Dendritic cell treated with granulocyte-macrophage colony-stimulating factor and Interleukin-4, amounts not matched to agents 40 ng/mL and 50 ng/mL, for 4 days (primary cell): ENCODE measurements around the gene MDK.

Source experiments
- H3K27ac Mint-ChIP-seq: one replicate; pipeline ENCODE4 v1.8.0; 2022; ENCODE audit warnings: mild to moderate bottlenecking, mixed read lengths
- H3K27me3 Mint-ChIP-seq: one replicate; pipeline ENCODE4 v1.8.0; 2022; ENCODE audit warnings: mild to moderate bottlenecking, mixed read lengths
- H3K36me3 Mint-ChIP-seq: one replicate; pipeline ENCODE4 v1.8.0; 2022; ENCODE audit warnings: low read depth, mixed read lengths
- H3K4me1 Mint-ChIP-seq: one replicate; pipeline ENCODE4 v1.8.0; 2022; ENCODE audit warnings: low read depth, mixed read lengths
- H3K4me3 Mint-ChIP-seq: one replicate; pipeline ENCODE4 v1.8.0; 2022; ENCODE audit warnings: mild to moderate bottlenecking, moderate library complexity, mixed read lengths
- H3K9me3 Mint-ChIP-seq: one replicate; pipeline ENCODE4 v1.8.0; 2022; ENCODE audit warnings: mixed read lengths
- intact Hi-C: fragments of 100-400 bp; cut with micrococcal nuclease; formaldehyde crosslinking; loops from one replicate; pipeline ENCODE4 v1.15.0; 2022

Gene MDK

DNA sequence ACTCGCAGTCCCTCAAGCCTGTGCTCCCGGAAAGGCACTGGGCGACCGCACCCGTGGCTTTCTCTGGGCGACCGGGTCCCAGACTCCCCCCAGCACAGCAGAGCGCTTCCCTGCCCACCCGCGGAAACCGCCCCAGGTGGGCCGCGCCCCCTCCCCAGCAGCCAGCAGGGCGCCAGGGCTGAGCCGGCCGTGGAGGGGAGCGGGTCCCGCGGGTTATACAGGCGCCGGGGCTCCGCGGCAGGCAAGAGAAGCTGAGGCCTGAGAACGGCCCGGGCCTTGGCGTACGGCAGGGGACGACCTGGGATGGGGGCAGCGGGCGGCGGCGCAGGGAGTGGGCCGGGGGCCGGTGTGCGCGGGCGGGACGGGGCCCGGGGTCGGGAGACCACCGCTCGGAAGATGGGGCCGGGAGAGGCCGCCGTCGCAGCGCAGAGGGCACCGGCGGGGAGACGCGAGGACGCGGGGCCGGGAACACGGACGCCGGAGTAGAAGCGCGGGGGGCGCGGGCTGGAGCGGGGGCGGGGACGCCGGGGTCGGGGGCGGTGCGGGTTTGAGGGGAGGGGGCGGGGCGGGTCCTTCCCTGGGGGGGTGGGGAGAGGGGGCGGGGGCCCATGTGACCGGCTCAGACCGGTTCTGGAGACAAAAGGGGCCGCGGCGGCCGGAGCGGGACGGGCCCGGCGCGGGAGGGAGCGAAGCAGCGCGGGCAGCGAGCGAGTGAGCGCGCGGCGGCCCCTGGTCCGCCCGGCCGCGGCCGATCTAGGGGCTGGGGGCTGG, at the start of gene MDK:
MDK (plus strand) TSS at position 622 of the 771 bp plus-strand sequence. CDS start 389 bp downstream, outside the sequence.
- H3K36me3 Mint-ChIP-seq, result peaks cover 39% of the 10 kb centered on the region
- peaks cover 33% of the 10 kb centered on the region for H3K4me1 Mint-ChIP-seq
- H3K27me3 Mint-ChIP-seq, result peaks cover 52% of the 10 kb centered on the region
- peak within 1 kb of the TSS; percentile 81 for H3K4me3 Mint-ChIP-seq
- peak within 1 kb of the TSS; percentile 60 for H3K27ac Mint-ChIP-seq
- intact Hi-C loops, result no loop called here
- H3K9me3 Mint-ChIP-seq, result no peaks in the 10 kb centered on the region

- Mint-ChIP-seq H3K4me3 (peak overlapping the region; percentile 63), H3K27ac (peak overlapping the region; percentile 32), H3K4me1 (peaks cover 73% of the 10 kb centered on the region), H3K9me3 (no peaks in the 10 kb centered on the region), H3K27me3 (peaks cover 69% of the 10 kb centered on the region), H3K36me3 (no peaks in the 10 kb centered on the region)
- intact Hi-C loops, result no loop called here
Measured at GRCh38 chr11:46332093-46332567, 49.3 kb upstream of the MDK start.

DNA sequence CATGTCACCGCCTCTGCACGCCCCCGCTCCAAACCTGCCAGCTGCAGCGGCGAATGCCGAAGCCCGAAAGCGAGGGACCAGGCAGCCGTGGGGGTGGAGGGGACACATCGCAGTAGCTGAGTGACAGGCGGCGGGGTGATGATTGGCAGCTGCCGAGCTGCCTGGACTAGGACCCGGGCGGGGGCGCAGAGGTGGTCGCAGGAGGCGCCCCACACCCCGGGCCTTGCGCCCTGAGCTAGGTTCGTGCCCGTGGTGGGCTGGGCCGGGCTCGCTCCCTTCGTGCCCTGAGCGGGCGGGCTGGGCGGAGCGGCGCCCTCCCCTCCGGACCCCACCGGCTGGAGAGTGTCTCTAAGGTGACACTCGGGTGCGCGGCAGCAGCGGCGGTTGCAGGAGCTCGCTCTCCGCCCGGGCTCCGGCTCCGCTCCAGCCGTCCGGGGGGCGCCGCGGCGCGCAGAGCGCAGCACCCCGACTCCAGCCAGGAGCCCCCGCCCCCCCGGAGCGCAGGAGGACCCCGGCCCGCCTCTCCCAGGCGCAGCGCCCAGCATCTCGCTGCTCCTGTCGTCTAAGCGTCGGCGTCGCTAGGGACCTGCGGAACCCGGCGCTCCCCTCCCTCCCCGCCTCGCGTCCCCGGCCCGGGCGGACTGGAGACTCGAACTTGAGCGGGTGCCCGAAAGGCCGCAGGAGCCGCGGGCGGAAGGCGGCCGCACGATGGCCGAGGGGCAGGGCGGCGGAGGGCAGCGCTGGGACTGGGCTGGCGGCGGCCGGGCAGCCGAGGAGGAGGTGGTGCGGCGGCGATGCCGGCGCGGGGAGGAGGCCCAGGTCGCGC, 48.7 kb upstream of the MDK start:
- Mint-ChIP-seq H3K27ac (peak overlapping the region; percentile 32), H3K4me1 (peaks cover 79% of the 10 kb centered on the region), H3K36me3 (no peaks in the 10 kb centered on the region), H3K9me3 (no peaks in the 10 kb centered on the region), H3K27me3 (peaks cover 67% of the 10 kb centered on the region), H3K4me3 (peak overlapping the region; percentile 66)
- intact Hi-C loops, result no loop called here

GRCh38 chr11:46333394-46333947, 48.0 kb upstream of the MDK start:
- H3K4me3 Mint-ChIP-seq, result peak overlapping the region; percentile 66
- no peaks in the 10 kb centered on the region for H3K9me3 Mint-ChIP-seq
- peaks cover 86% of the 10 kb centered on the region for H3K4me1 Mint-ChIP-seq
- no peaks in the 10 kb centered on the region for H3K36me3 Mint-ChIP-seq
- intact Hi-C loops, result no loop called here
- H3K27me3 Mint-ChIP-seq, result peaks cover 63% of the 10 kb centered on the region
- H3K27ac Mint-ChIP-seq, result peak overlapping the region; percentile 32

DNA sequence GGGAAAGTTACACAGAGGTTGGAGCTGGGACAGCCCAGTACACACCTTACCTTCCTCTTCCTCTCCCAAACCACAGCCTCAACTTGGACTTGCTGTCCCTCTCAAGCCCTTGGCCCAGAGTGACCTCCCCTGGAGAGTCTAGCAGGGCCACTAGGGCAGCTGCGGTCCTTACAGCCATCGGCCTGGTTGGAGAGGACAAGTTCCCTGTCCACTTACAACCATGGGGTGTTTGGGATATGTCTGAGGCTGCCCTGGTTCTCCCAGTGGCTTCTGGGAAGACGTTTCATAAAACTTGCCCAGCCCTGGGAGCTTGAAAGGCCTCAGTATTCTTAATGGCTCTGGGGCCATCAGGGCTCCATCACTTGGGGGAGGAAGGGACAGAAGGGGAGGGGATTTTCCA, 47.3 kb upstream of the MDK start:
- peak overlapping the region; percentile 27 for H3K27ac Mint-ChIP-seq
- intact Hi-C loops, result no loop called here
- no peaks in the 10 kb centered on the region for H3K9me3 Mint-ChIP-seq
- H3K36me3 Mint-ChIP-seq, result no peaks in the 10 kb centered on the region
- H3K4me3 Mint-ChIP-seq, result no peak overlapping the region
- H3K27me3 Mint-ChIP-seq, result peaks cover 62% of the 10 kb centered on the region
- H3K4me1 Mint-ChIP-seq, result peaks cover 93% of the 10 kb centered on the region

- Mint-ChIP-seq H3K9me3 (no peaks in the 10 kb centered on the region), H3K36me3 (no peaks in the 10 kb centered on the region), H3K4me3 (no peak overlapping the region), H3K4me1 (peaks cover 94% of the 10 kb centered on the region), H3K27me3 (peaks cover 51% of the 10 kb centered on the region), H3K27ac (peak overlapping the region; percentile 39)
- intact Hi-C loops, result no loop called here
Measured at GRCh38 chr11:46335271-46335670, 46.2 kb upstream of the MDK start.

DNA sequence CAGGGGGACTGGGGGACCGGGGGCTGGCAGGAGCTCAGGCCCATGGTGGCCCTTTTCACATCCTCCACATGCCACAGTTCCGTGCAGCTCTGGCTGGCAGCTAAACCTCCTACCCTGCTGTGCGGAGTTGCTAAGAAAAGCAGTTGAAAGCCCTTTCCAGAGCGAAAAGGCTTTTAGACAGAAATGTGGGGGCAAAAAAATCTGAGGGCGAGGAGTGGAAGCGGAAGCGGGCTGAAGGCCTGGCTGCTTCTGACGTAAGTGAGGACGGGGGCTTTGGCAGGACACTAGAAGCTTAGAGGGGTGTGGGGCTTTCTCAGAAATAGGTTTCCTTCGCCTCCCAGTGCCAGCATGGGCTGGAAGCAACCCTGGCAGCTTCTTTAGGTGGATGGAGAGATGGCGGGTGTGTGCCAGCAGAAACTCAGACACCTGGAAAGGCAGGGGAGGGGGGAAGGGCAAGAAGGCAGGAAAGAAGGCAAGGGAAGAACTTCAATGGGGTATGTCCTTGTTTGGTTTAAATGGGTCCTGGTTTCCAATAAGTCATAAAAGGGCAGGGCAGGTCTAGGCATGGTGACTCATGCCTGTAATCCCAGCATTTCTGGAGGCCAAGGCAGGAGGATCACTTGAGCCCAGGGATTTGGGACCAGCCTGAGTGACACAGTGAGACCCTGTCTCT, 45.4 kb upstream of the MDK start:
- H3K4me1 Mint-ChIP-seq, result peaks cover 92% of the 10 kb centered on the region
- peak overlapping the region; percentile 39 for H3K27ac Mint-ChIP-seq

DNA sequence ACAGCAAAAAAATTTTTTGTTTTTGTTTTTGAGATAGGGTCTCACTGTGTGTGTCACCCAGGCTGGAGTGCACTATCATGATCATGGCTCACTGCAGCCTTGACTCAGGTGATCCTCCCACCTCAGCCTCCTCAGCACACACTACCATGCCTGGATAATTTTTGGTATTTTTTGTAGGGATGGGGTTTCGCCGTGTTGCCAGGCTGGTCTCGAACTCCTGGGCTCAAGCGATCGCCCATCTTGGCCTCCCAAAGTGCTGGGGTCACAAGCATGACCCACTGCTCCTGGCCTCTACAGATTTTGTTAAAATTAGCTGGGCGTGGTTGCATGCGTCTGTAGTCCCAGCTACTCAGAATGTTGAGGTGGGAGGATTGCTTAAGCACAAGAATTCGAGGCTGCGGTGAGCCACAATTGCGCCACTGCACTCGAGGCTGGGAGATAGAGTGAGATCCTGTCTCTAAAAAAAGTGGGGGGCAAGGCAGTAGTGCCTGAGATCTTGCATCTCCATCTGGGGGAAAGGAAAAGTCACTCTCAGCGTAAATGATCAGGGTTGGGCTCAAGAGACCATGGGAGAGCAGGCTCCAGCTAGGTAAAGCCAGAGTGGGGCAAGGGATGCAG, 44.8 kb upstream of the MDK start:
- Mint-ChIP-seq H3K36me3 (no peaks in the 10 kb centered on the region), H3K9me3 (no peaks in the 10 kb centered on the region), H3K4me1 (peaks cover 92% of the 10 kb centered on the region), H3K27me3 (peaks cover 41% of the 10 kb centered on the region), H3K4me3 (peak overlapping the region; percentile 20), H3K27ac (no peak overlapping the region)
- intact Hi-C loops, result no loop called here

More for the DNA sequence above, 45.4 kb upstream of the MDK start:
- H3K27me3 Mint-ChIP-seq, result peaks cover 47% of the 10 kb centered on the region
- intact Hi-C loops, result no loop called here
- H3K36me3 Mint-ChIP-seq, result no peaks in the 10 kb centered on the region
- no peaks in the 10 kb centered on the region for H3K9me3 Mint-ChIP-seq
- peak overlapping the region; percentile 6 for H3K4me3 Mint-ChIP-seq

DNA sequence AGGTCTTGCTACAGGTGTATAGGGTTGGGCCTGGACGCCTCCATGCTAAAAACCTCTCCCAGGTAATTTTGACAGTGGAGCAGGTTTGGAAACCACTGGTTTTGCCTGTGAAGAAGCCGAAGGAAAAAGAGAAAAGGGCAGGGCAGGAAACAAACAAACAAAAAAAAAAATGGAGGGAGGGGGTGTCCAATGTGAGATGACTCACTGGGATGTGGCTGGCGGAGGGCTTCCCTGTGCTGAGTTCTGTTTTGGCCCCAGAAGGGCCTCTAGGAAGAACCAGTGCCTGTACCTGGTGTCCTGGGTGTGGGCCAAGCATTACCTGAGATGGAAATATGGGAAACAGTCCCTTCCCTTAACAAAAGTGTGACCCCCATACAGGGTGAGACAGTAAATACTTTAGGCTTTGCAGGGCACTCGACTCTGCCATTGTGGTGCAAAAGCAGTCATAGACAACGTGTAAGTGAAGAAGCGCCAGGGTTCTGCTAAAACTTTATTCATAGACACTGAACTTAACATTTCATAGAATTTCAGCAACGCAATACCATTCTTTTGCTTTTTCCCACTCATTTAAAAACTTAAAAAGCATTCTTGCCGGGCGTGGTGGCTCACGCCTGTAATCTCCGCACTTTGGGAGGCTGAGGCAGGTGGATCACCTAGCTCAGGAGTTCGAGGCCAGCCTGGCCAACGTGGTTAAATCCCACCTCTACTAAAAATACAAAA, 43.7 kb upstream of the MDK start:
- H3K36me3 Mint-ChIP-seq, result no peaks in the 10 kb centered on the region
- peaks cover 32% of the 10 kb centered on the region for H3K27me3 Mint-ChIP-seq
- no peaks in the 10 kb centered on the region for H3K9me3 Mint-ChIP-seq
- H3K27ac Mint-ChIP-seq, result no peak overlapping the region
- intact Hi-C loops, result no loop called here
- peaks cover 94% of the 10 kb centered on the region for H3K4me1 Mint-ChIP-seq
- H3K4me3 Mint-ChIP-seq, result no peak overlapping the region

GRCh38 chr11:46338636-46338987, 42.9 kb upstream of the MDK start:
- H3K9me3 Mint-ChIP-seq, result no peaks in the 10 kb centered on the region
- H3K27me3 Mint-ChIP-seq, result peaks cover 25% of the 10 kb centered on the region
- H3K4me1 Mint-ChIP-seq, result peaks cover 93% of the 10 kb centered on the region
- peak overlapping the region; percentile 65 for H3K27ac Mint-ChIP-seq
- H3K4me3 Mint-ChIP-seq, result peak overlapping the region; percentile 20
- intact Hi-C loops, result no loop called here
- H3K36me3 Mint-ChIP-seq, result no peaks in the 10 kb centered on the region

DNA sequence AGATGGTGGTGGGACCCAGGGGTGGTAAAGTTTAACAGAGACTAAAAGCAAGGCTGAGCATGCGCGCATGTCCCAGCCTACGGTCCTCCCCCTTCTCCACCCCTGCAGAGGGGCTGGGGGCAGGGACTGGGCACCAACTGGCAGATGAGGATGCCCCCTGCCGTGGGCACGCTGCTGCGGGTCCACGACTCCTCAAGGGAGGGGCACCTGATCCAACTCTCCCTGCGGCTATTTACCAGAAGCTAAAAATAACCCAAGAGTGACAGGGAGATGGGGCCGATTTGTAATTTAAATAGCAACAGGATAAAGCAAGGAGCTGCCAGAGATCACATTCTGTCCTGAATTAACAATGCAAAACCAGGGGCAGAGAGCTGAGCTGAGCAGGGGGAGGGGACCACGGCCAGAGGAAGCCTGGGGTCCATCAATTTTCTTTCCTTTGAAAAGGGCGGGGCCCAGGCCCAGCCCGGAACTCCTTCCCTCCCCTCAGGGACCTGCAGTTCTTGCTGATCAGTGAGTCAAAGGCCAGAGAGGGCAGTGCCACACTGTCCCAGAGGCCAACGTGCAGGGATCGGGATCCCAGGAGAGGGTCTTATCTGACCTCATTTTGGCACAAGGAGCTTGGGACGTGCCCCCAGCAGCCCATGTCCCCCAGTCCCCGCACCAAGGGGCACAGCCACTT, 42.3 kb upstream of the MDK start:
- intact Hi-C loops, result no loop called here
- H3K4me1 Mint-ChIP-seq, result peaks cover 93% of the 10 kb centered on the region
- no peaks in the 10 kb centered on the region for H3K36me3 Mint-ChIP-seq
- peaks cover 20% of the 10 kb centered on the region for H3K27me3 Mint-ChIP-seq
- H3K27ac Mint-ChIP-seq, result peak overlapping the region; percentile 65
- peak overlapping the region; percentile 20 for H3K4me3 Mint-ChIP-seq
- H3K9me3 Mint-ChIP-seq, result no peaks in the 10 kb centered on the region

GRCh38 chr11:46339816-46340215, 41.7 kb upstream of the MDK start:
- H3K4me1 Mint-ChIP-seq, result peaks cover 93% of the 10 kb centered on the region
- intact Hi-C loops, result no loop called here

More at GRCh38 chr11:46339816-46340215, 41.7 kb upstream of the MDK start:
- Mint-ChIP-seq H3K27me3 (peaks cover 13% of the 10 kb centered on the region), H3K4me3 (no peak overlapping the region), H3K36me3 (no peaks in the 10 kb centered on the region), H3K27ac (peak overlapping the region; percentile 65), H3K9me3 (no peaks in the 10 kb centered on the region)
